CD14-positive monocyte (primary cell): Measurements from ENCODE around the gene NEUROD2. TPM values are rescaled to one million over a fixed set of nuclear protein-coding genes. Genes with fewer than 3 reads are reported as not detected.

Source experiments
- DNase-seq, 3 donors: peaks; one replicate each; pipeline ENCODE4 v3.0.0-alpha.2; 2011 to 2022
- H2AFZ ChIP-seq: 2 replicates; pipeline ENCODE4 v1.6.0; 2012; ENCODE audit warnings: mild to moderate bottlenecking, low read depth, low read length, inconsistent platforms; ENCODE audit not compliant: insufficient read depth, poor library complexity, severe bottlenecking
- H3K27ac ChIP-seq, 2 donors: 1 replicate in 1 of 2; 2 replicates in 1 of 2; pipeline ENCODE4 v1.5.1; 2012 to 2013; ENCODE audit warnings: low read length in 2 of 2, control low read depth in 1 of 2, inconsistent platforms in 1 of 2, low read depth in 1 of 2, mild to moderate bottlenecking in 1 of 2
- H3K27me3 ChIP-seq, 2 donors: one replicate each; pipeline versions ENCODE4 v1.6.0 to v1.6.1; 2011 to 2013; ENCODE audit warnings: low read length in 2 of 2; ENCODE audit not compliant: control insufficient read depth in 2 of 2, insufficient read depth in 2 of 2
- H3K36me3 ChIP-seq, 2 donors: replicated peaks in 1 of 2; 1 replicate in 1 of 2; 2 replicates in 1 of 2; pipeline versions ENCODE4 v1.5.1 to v1.6.1; 2012 to 2013; ENCODE audit warnings: low read length in 2 of 2, control low read depth in 1 of 2, inconsistent platforms in 1 of 2, mild to moderate bottlenecking in 1 of 2; ENCODE audit not compliant: insufficient read depth in 2 of 2, control insufficient read depth in 1 of 2
- H3K4me1 ChIP-seq, 2 donors: 1 replicate in 1 of 2; 2 replicates in 1 of 2; pipeline versions ENCODE4 v1.5.1 to v1.6.1; 2012 to 2013; ENCODE audit warnings: low read length in 2 of 2, control low read depth in 1 of 2, inconsistent platforms in 1 of 2, mild to moderate bottlenecking in 1 of 2, moderate library complexity in 1 of 2; ENCODE audit not compliant: insufficient read depth in 2 of 2, control insufficient read depth in 1 of 2
- H3K4me2 ChIP-seq: replicated peaks from 2 replicates; pipeline ENCODE3; 2012; ENCODE audit warnings: low read length, moderate library complexity, mild to moderate bottlenecking; ENCODE audit not compliant: poor library complexity, severe bottlenecking; ENCODE audit errors: extremely low read depth
- H3K4me3 ChIP-seq, 3 experiments: fragments of 200-600 bp in 1 of 3; sonication (generic) in 1 of 3; replicated peaks in 1 of 3; 1 replicate in 2 of 3; 2 replicates in 1 of 3; pipeline ENCODE4 v1.5.1; 2011 to 2013; ENCODE audit warnings: low read length in 3 of 3, mild to moderate bottlenecking in 3 of 3, control low read depth in 2 of 3, low read depth in 2 of 3, inconsistent platforms in 1 of 3, moderate library complexity in 1 of 3
- H3K79me2 ChIP-seq: 2 replicates; pipeline ENCODE4 v1.6.0; 2012; ENCODE audit warnings: mild to moderate bottlenecking, control low read depth, inconsistent platforms, low read length, moderate library complexity; ENCODE audit not compliant: insufficient read depth
- H3K9ac ChIP-seq: 2 replicates; pipeline ENCODE4 v1.6.0; 2017; ENCODE audit warnings: low read length, mild to moderate bottlenecking; ENCODE audit not compliant: insufficient read depth, poor library complexity, severe bottlenecking
- H3K9me3 ChIP-seq, 2 donors: replicated peaks in 1 of 2; 1 replicate in 1 of 2; 2 replicates in 1 of 2; pipeline versions ENCODE4 v1.5.1 to v1.6.1; 2012 to 2013; ENCODE audit warnings: low read length in 2 of 2, control low read depth in 1 of 2; ENCODE audit not compliant: control insufficient read depth in 1 of 2, insufficient read depth in 1 of 2
- H4K20me1 ChIP-seq: 2 replicates; pipeline ENCODE4 v1.6.0; 2012; ENCODE audit warnings: mild to moderate bottlenecking, low read length, control low read depth, moderate library complexity; ENCODE audit not compliant: insufficient read depth
- H3K27ac Mint-ChIP-seq, 7 donors: one replicate each; pipeline ENCODE4 v1.8.0; 2020; ENCODE audit warnings: mild to moderate bottlenecking in 7 of 7, mixed read lengths in 7 of 7, moderate library complexity in 6 of 7, inconsistent platforms in 2 of 7
- H3K27me3 Mint-ChIP-seq, 3 donors: one replicate each; pipeline ENCODE4 v1.8.0; 2021 to 2022; ENCODE audit warnings: low read depth in 3 of 3, mild to moderate bottlenecking in 3 of 3, mixed read lengths in 3 of 3, moderate library complexity in 3 of 3, inconsistent platforms in 1 of 3
- H3K36me3 Mint-ChIP-seq, 2 donors: one replicate each; pipeline ENCODE4 v1.8.0; 2020; ENCODE audit warnings: mixed read lengths in 2 of 2, inconsistent platforms in 1 of 2, mild to moderate bottlenecking in 1 of 2
- H3K4me1 Mint-ChIP-seq: one replicate; pipeline ENCODE4 v1.8.0; 2020; ENCODE audit warnings: mild to moderate bottlenecking, mixed read lengths
- H3K4me3 Mint-ChIP-seq, 2 donors: one replicate each; pipeline ENCODE4 v1.8.0; 2020; ENCODE audit warnings: mild to moderate bottlenecking in 2 of 2, mixed read lengths in 2 of 2, moderate library complexity in 1 of 2
- H3K9me3 Mint-ChIP-seq, 7 donors: one replicate each; pipeline ENCODE4 v1.8.0; 2020 to 2022; ENCODE audit warnings: mixed read lengths in 7 of 7, mild to moderate bottlenecking in 6 of 7, moderate library complexity in 6 of 7, inconsistent platforms in 2 of 7
- CTCF ChIP-seq: fragments of 200-600 bp; IDR thresholded peaks from one replicate; pipeline ENCODE4 v1.8.0; 2022; ENCODE audit warnings: antibody characterized with exemption, mild to moderate bottlenecking
- WGBS: methylation state at CpG from one replicate; pipeline ENCODE4 v1.1.5; 2013; ENCODE audit warnings: missing lambda C conversion rate; ENCODE audit not compliant: insufficient coverage; 5-methylcytosine and 5-hydroxymethylcytosine counted together
- intact Hi-C, 2 donors: fragments of 100-400 bp; cut with micrococcal nuclease; formaldehyde crosslinking; loops; one replicate each; pipeline versions ENCODE4 v1.15.0 to v1.15.1; 2023
- polyA plus RNA-seq, 3 donors: library from polyadenylated mRNA; depleted of rRNA in 1 of 3; unstranded in 2 of 3; stranded (reverse) in 1 of 3; fragments of 300-500 nt in 2 of 3; fragments of >200 nt in 1 of 3; fragmentation: Illumina TruSeq in 2 of 3; gene quantifications; 1 replicate in 2 of 3; 2 replicates in 1 of 3; pipeline ENCODE4 v1.2.3, GENCODE V29; 2012 to 2021

NEUROD2 gene
- polyA plus RNA-seq, 3 donors, result not detected

- no peak for DNase-seq
- H3K4me1 ChIP-seq, result no peaks in the 10 kb centered on the region
- Mint-ChIP-seq H3K4me1 (peaks cover 2% of the 10 kb centered on the region), H3K36me3 (peaks cover 0 to 1% of the 10 kb centered on the region in 2 donors), H3K4me3 (no peak overlapping the region), H3K27ac (no peak overlapping the region), H3K9me3 (peaks cover 0 to 6% (median 3%) of the 10 kb centered on the region in 7 donors), H3K27me3 (peaks cover 57 to 86% (median 60%) of the 10 kb centered on the region in 3 donors)
- TF ChIP-seq CTCF, result no peak
- no peak overlapping the region for H3K9ac ChIP-seq
- intact Hi-C loops, result no loop called here
- peaks cover 32 to 60% of the 10 kb centered on the region in 2 donors for H3K27me3 ChIP-seq
- WGBS, result 96% methylated on average over 4 of the region's 9 CpGs
- peaks cover 0 to 11% of the 10 kb centered on the region in 2 donors for H3K9me3 ChIP-seq
- H3K27ac ChIP-seq, result no peak overlapping the region
- H4K20me1 ChIP-seq, result no peaks in the 10 kb centered on the region
- no peak overlapping the region for H3K4me3 ChIP-seq
- H3K79me2 ChIP-seq, result no peaks in the 10 kb centered on the region
- H3K36me3 ChIP-seq, result no peaks in the 10 kb centered on the region
- H2AFZ ChIP-seq, result no peak overlapping the region
- H3K4me2 ChIP-seq, result no peak overlapping the region
Measured at GRCh38 chr17:39611401-39612112, 3.8 kb upstream of the NEUROD2 start.

GRCh38 chr17:39609416-39610025, 1.8 kb upstream of the NEUROD2 start:
- peak overlapping the region in 1 of 2 donors; percentile 39 for H3K4me3 Mint-ChIP-seq
- H3K9ac ChIP-seq, result no peak overlapping the region
- H3K4me1 Mint-ChIP-seq, result peaks cover 11% of the 10 kb centered on the region
- peaks cover 0 to 13% (median 3%) of the 10 kb centered on the region in 7 donors for H3K9me3 Mint-ChIP-seq
- no peak overlapping the region for H3K4me2 ChIP-seq
- no peak for DNase-seq
- peaks cover 62 to 85% (median 65%) of the 10 kb centered on the region in 3 donors for H3K27me3 Mint-ChIP-seq
- peaks cover 0 to 11% of the 10 kb centered on the region in 2 donors for H3K9me3 ChIP-seq
- no peak overlapping the region for H3K27ac Mint-ChIP-seq
- no CpG with 5 or more reads among the region's 4 CpGs for WGBS
- H3K4me1 ChIP-seq, result peaks cover 0 to 5% of the 10 kb centered on the region in 2 donors
- no peaks in the 10 kb centered on the region for H3K79me2 ChIP-seq
- H4K20me1 ChIP-seq, result no peaks in the 10 kb centered on the region
- H3K4me3 ChIP-seq, result no peak overlapping the region
- H3K36me3 Mint-ChIP-seq, result peaks cover 0 to 1% of the 10 kb centered on the region in 2 donors
- H3K36me3 ChIP-seq, result no peaks in the 10 kb centered on the region
- H3K27ac ChIP-seq, result no peak overlapping the region
- no peak overlapping the region for H2AFZ ChIP-seq
- H3K27me3 ChIP-seq, result peaks cover 44 to 65% of the 10 kb centered on the region in 2 donors
- intact Hi-C loops, result no loop called here
- no peak for TF ChIP-seq CTCF
